Measurements from ENCODE around the gene TDRD15. TPM values are rescaled to one million over a fixed set of nuclear protein-coding genes. Genes with fewer than 3 reads are reported as not detected.

The TDRD15 gene
- total and polyA plus RNA-seq, 2 of the 13 experiments (the other 11 are each of a cell fraction or from before 2014, with no cell fraction given): 0.12 to 0.29 TPM

GRCh38 chr2:21111012-21111411 lies 12.8 kb upstream of the TDRD15 start:
- H3K27me3 ChIP-seq (ENCODE audit: control insufficient read depth in 1 of 2, insufficient read depth in 2 of 2, low read length in 2 of 2): no peaks in the 10 kb centered on the region
- ChIA-PET CTCF (ENCODE audit: low intra/inter-chr PET ratio, low total read pairs) (no interaction called here), POLR2A (no interaction called here)
- ATAC-seq (no peak), FAIRE-seq (no peak), DNase-seq (ENCODE audit: low spot score) (no peak)
- peaks cover 12% of the 10 kb centered on the region for H3K4me1 ChIP-seq (ENCODE audit: insufficient read depth, low read length)
- H3K27ac ChIP-seq (ENCODE audit: extremely low read length, insufficient read depth, low read length): no peak overlapping the region
- H3K4me2 ChIP-seq (ENCODE audit: low read depth, low read length): no peak overlapping the region
- no peaks in the 10 kb centered on the region for H3K36me3 ChIP-seq (replicated peaks in 1 of 2; ENCODE audit: control insufficient read depth in 1 of 2, insufficient read depth in 2 of 2, low read length in 2 of 2)
- no peak overlapping the region for H3K4me3 ChIP-seq (replicated peaks in 1 of 3; ENCODE audit: insufficient read depth in 1 of 3, low read depth in 2 of 3, low read length in 3 of 3)
- no peaks in the 10 kb centered on the region for H3K9me3 ChIP-seq (ENCODE audit: low read length)
- in situ Hi-C loops (cut with HindIII; ENCODE audit: extremely low pct_ligation_motif_present, low pct_unique_long_range_greater_than_20kb) (no loop called here), intact Hi-C loops (cut with micrococcal nuclease; ENCODE audit: unreplicated experiment) (no loop called here)
- 100% methylated on average over 1 of the region's 1 CpG for WGBS (ENCODE audit: low lambda C conversion rate)
- H4K20me1 ChIP-seq (ENCODE audit: insufficient read depth, low read length): no peaks in the 10 kb centered on the region
- H3K79me2 ChIP-seq (ENCODE audit: insufficient read depth, low read length): no peaks in the 10 kb centered on the region
- no peak overlapping the region for H3K9ac ChIP-seq (ENCODE audit: insufficient read depth, low read depth, low read length)
- BruUV-seq (replicated peaks): no TSS peak
- no peak overlapping the region for H2AFZ ChIP-seq (ENCODE audit: low read length)
- TF ChIP-seq ZNF547 (CRISPR knock-in tag; IDR thresholded peaks at IDR 0.05): no peak
- no peak for TF ChIP-seq TOE1 (CRISPR knock-in tag; IDR thresholded peaks at IDR 0.05)
- TF ChIP-seq, protein P1, sequence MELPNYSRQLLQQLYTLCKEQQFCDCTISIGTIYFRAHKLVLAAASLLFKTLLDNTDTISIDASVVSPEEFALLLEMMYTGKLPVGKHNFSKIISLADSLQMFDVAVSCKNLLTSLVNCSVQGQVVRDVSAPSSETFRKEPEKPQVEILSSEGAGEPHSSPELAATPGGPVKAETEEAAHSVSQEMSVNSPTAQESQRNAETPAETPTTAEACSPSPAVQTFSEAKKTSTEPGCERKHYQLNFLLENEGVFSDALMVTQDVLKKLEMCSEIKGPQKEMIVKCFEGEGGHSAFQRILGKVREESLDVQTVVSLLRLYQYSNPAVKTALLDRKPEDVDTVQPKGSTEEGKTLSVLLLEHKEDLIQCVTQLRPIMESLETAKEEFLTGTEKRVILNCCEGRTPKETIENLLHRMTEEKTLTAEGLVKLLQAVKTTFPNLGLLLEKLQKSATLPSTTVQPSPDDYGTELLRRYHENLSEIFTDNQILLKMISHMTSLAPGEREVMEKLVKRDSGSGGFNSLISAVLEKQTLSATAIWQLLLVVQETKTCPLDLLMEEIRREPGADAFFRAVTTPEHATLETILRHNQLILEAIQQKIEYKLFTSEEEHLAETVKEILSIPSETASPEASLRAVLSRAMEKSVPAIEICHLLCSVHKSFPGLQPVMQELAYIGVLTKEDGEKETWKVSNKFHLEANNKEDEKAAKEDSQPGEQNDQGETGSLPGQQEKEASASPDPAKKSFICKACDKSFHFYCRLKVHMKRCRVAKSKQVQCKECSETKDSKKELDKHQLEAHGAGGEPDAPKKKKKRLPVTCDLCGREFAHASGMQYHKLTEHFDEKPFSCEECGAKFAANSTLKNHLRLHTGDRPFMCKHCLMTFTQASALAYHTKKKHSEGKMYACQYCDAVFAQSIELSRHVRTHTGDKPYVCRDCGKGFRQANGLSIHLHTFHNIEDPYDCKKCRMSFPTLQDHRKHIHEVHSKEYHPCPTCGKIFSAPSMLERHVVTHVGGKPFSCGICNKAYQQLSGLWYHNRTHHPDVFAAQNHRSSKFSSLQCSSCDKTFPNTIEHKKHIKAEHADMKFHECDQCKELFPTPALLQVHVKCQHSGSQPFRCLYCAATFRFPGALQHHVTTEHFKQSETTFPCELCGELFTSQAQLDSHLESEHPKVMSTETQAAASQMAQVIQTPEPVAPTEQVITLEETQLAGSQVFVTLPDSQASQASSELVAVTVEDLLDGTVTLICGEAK (IDR thresholded peaks at IDR 0.05): no peak
- TF ChIP-seq, protein P1 (CRISPR knock-in tag; IDR thresholded peaks at IDR 0.05): no peak
- no peak for TF ChIP-seq FOXA3 (CRISPR knock-in tag; IDR thresholded peaks at IDR 0.05)
- no peak for TF ChIP-seq ZSCAN12 (CRISPR knock-in tag; IDR thresholded peaks at IDR 0.05)
- no peak for TF ChIP-seq NR1H2 (CRISPR knock-in tag; IDR thresholded peaks at IDR 0.05; ENCODE audit: borderline replicate concordance, low read depth)
- TF ChIP-seq SRY (CRISPR knock-in tag; IDR thresholded peaks at IDR 0.05): no peak
- TF ChIP-seq ZNF251 (CRISPR knock-in tag; IDR thresholded peaks at IDR 0.05): no peak
- no peak for TF ChIP-seq ZBTB42 (CRISPR knock-in tag; IDR thresholded peaks at IDR 0.05)
- TF ChIP-seq YEATS4 (CRISPR knock-in tag; IDR thresholded peaks at IDR 0.05; ENCODE audit: borderline replicate concordance): no peak
- no peak for TF ChIP-seq ONECUT2 (CRISPR knock-in tag; IDR thresholded peaks at IDR 0.05)
- TF ChIP-seq SYNCRIP (IDR thresholded peaks at IDR 0.05; ENCODE audit: insufficient read depth, low read depth, low read length): no peak
- no peak for TF ChIP-seq ZNF589 (CRISPR knock-in tag; conservative IDR thresholded peaks at IDR 0.05)
- no peak for TF ChIP-seq HOXA9 (CRISPR knock-in tag; IDR thresholded peaks at IDR 0.05; ENCODE audit: borderline replicate concordance)
- no peak for TF ChIP-seq USF2 (IDR thresholded peaks at IDR 0.05; ENCODE audit: low read depth, low read length)
- no peak for TF ChIP-seq USF2 (CRISPR knock-in tag; IDR thresholded peaks at IDR 0.05; ENCODE audit: borderline replicate concordance)

Data from HepG2 (cell line).